GM18907 (cell line): ENCODE results near the gene MYLK2.

Source experiments
- ATAC-seq: cut with Tn5 transposase; IDR thresholded peaks from one replicate; pipeline ENCODE4 v1.9.1; 2021; ENCODE audit warnings: mild to moderate bottlenecking, moderate library complexity; ENCODE audit not compliant: unreplicated experiment

The MYLK2 gene

GRCh38 chr20:31851240-31851955, 32.2 kb downstream of the MYLK2 start:
- ATAC-seq: no peak

- no peak for ATAC-seq
Measured at GRCh38 chr20:31853481-31853880, 34.3 kb downstream of the MYLK2 start.

GRCh38 chr20:31856516-31856915, 37.4 kb downstream of the MYLK2 start:
- ATAC-seq: no peak

GRCh38 chr20:31857861-31858759, 39.0 kb downstream of the MYLK2 start:
- ATAC-seq: no peak

- ATAC-seq: no peak
Measured at GRCh38 chr20:31858760-31859083, 39.6 kb downstream of the MYLK2 start.

GRCh38 chr20:31859266-31859997, 40.3 kb downstream of the MYLK2 start:
- no peak for ATAC-seq

GRCh38 chr20:31859998-31860380, 40.8 kb downstream of the MYLK2 start:
- no peak for ATAC-seq

GRCh38 chr20:31860390-31861134, 41.4 kb downstream of the MYLK2 start:
- no peak for ATAC-seq

GRCh38 chr20:31861135-31861384, 41.9 kb downstream of the MYLK2 start:
- peak; percentile 33 for ATAC-seq

- ATAC-seq: peak; percentile 60
Measured at GRCh38 chr20:31861385-31862156, 42.4 kb downstream of the MYLK2 start.

GRCh38 chr20:31862157-31862470, 43.0 kb downstream of the MYLK2 start:
- no peak for ATAC-seq

- ATAC-seq: no peak
Measured at GRCh38 chr20:31862506-31862905, 43.4 kb downstream of the MYLK2 start.

GRCh38 chr20:31863296-31864085, 44.3 kb downstream of the MYLK2 start:
- no peak for ATAC-seq

GRCh38 chr20:31864521-31865400, 45.6 kb downstream of the MYLK2 start:
- ATAC-seq: no peak

- no peak for ATAC-seq
Measured at GRCh38 chr20:31866221-31866620, 47.1 kb downstream of the MYLK2 start.

- no peak for ATAC-seq
Measured at GRCh38 chr20:31868853-31869672, 49.9 kb downstream of the MYLK2 start.

- ATAC-seq: no peak
Measured at GRCh38 chr20:31869673-31869941, 50.5 kb downstream of the MYLK2 start.
